ENCODE data around the gene S100A5.

The S100A5 gene

DNA sequence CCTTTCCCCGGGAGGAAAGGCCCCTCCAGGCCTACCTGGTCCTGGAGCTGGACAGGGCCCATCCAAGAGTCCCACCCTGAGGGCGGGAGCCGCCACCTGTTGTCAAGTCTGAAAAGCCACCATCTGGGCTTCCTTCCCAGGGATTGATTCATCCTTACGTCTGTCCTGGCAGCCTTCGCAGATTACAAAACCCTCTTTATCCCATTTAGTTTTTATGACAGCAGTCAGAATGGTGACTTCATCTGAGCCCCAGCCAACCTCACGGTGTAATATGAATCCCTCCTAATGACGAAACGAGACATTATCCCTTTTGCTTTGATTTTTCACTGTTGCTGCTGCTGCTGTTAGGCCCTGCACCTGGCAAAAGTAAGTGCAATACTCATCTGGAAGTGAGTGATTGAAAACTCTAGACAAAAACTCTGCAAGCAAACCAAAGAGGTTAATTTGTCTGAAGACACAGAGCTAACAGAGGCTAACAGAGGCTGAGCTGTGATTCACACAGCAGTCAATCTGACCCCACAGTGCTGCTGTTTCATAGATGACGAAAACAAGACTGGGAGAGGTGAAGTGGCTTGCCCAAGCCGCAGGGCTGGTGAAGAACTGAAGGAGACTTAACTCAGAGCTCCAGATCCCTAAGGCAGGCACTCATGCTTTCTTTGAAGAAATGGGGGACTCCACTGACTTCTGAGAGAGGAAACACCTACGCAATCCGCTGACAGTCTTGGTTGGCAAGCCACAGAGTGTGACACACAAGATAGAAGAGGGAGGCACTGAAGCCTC lies 50.3 kb downstream of the S100A5 start:
- no peak overlapping the region for H3K4me3 Mint-ChIP-seq
- H3K27me3 Mint-ChIP-seq = peaks cover 29% of the 10 kb centered on the region
- H3K36me3 Mint-ChIP-seq = no peaks in the 10 kb centered on the region
- H3K27ac Mint-ChIP-seq = peak overlapping the region; percentile 33
- H3K4me1 Mint-ChIP-seq = peaks cover 19% of the 10 kb centered on the region
- ATAC-seq = peak; percentile 68
- no peaks in the 10 kb centered on the region for H3K9me3 Mint-ChIP-seq

DNA sequence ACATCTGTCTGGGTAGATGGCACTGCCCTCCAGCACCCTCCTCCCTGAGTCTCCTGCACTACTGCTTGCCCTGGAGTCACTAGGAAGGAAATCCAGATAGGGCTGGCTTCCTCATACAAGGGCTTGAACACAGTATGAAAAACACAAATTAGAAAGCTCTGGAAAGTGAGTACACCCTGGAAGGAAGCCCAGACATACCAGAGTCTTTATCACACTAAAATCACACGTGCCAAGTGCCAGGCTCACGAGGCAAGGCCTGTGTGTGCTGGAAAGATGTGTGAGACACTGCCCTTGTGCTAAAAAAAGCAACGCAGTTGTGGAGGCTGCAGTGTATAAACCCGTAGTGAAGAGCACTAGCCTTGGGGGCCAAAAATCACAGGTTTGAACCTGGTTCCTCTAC lies 52.0 kb downstream of the S100A5 start:
- no peak for ATAC-seq
- H3K4me3 Mint-ChIP-seq = no peak overlapping the region
- H3K27ac Mint-ChIP-seq = no peak overlapping the region

DNA sequence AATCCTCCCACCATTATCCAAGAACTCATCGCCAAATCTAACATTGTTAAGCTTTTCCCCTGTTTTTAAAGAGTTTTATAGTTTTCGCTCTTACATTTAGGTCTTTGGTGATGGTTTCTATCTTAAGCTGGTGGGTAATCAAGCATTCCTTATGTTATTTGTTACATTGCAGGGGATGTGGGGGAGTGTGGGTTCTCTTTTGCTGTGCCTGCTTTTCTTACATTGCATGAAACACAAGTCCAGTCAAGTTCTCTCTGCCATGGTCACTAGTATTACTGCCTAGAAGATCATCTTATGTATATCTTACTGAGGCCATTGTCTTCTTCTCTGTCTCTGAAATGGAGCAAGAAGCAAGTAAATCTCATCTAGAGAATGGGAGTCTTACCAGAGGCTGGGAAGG lies 53.0 kb downstream of the S100A5 start:
- Mint-ChIP-seq H3K9me3 (no peaks in the 10 kb centered on the region), H3K27ac (no peak overlapping the region), H3K27me3 (peaks cover 49% of the 10 kb centered on the region), H3K4me1 (peaks cover 9% of the 10 kb centered on the region), H3K36me3 (no peaks in the 10 kb centered on the region), H3K4me3 (no peak overlapping the region)
- no peak for ATAC-seq

More for the DNA sequence above, 52.0 kb downstream of the S100A5 start:
- H3K4me1 Mint-ChIP-seq = peaks cover 9% of the 10 kb centered on the region
- peaks cover 46% of the 10 kb centered on the region for H3K27me3 Mint-ChIP-seq
- H3K9me3 Mint-ChIP-seq = no peaks in the 10 kb centered on the region
- H3K36me3 Mint-ChIP-seq = no peaks in the 10 kb centered on the region

All from stimulated activated memory B cell treated with anti-CD40 and anti-IgM and Interleukin-4, amounts not matched to agents 10 μg/mL and 1 μg/mL and 100 μg/mL, for 72 hours (primary cell).